GM13976 (cell line): Measurements from ENCODE around the gene SYNM.

Experiments
- DNase-seq: peaks from one replicate; pipeline ENCODE4 v3.0.0; 2012; ENCODE audit warnings: low spot score
- CTCF ChIP-seq: IDR thresholded peaks from 2 replicates; pipeline ENCODE4 v1.5.1; 2012; ENCODE audit warnings: borderline replicate concordance, mild to moderate bottlenecking; ENCODE audit not compliant: insufficient read depth; ENCODE audit errors: extremely low read depth, missing control alignments, control extremely low read depth
- in situ Hi-C: fragments of 300-500 bp; cut with MboI; formaldehyde crosslinking; loops from one replicate; pipeline ENCODE4 v1.12.0; 2022; ENCODE audit warnings: low sequenced_read_pairs, mixed read lengths, inconsistent platforms; ENCODE audit not compliant: unreplicated experiment

Gene SYNM

GRCh38 chr15:99132634-99133287 is 27.9 kb downstream of the SYNM start:
- DNase-seq: no peak
- in situ Hi-C loops: no loop called here
- no peak for TF ChIP-seq CTCF

- DNase-seq: no peak
- in situ Hi-C loops: no loop called here
- TF ChIP-seq CTCF: no peak
Observed at GRCh38 chr15:99134317-99134821, 29.5 kb downstream of the SYNM start.

- in situ Hi-C loops: no loop called here
- peak; percentile 50 for DNase-seq
- no peak for TF ChIP-seq CTCF
Observed at GRCh38 chr15:99135194-99135593, 30.3 kb downstream of the SYNM start.

GRCh38 chr15:99137111-99137546 is 32.2 kb downstream of the SYNM start:
- in situ Hi-C loops: no loop called here
- no peak for DNase-seq
- no peak for TF ChIP-seq CTCF

- in situ Hi-C loops: no loop called here
- no peak for DNase-seq
- no peak for TF ChIP-seq CTCF
Observed at GRCh38 chr15:99137877-99138276, 33.0 kb downstream of the SYNM start.

GRCh38 chr15:99138491-99138982 is 33.7 kb downstream of the SYNM start:
- in situ Hi-C loops: no loop called here
- no peak for DNase-seq
- no peak for TF ChIP-seq CTCF
